Measurements from ENCODE around the gene SLK.

SLK gene

DNA sequence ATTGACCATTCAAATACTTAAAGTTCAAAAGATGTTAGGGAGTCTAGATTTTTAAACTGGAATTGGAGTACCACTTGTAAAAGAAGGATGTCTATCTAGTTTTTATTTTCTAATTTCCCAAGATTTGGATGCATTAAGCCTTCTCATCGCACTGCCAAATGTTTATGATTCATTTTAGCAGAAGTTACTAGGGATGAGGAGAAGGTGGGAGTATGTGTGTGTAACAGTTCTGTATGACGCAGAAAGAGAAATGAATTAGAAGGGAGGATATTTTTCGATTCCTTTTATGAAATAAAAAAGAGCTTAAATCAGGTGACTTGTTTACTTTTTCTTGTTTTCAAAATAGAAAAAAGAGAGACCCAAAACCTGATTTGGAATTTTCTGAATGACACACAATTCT, 6.8 kb upstream of the SLK start:
- Histone ChIP-seq H3K27ac (no peak overlapping the region), H3K27me3 (replicated peaks) (no peaks in the 10 kb centered on the region), H3K4me3 (ENCODE audit: low read depth, low read length) (no peak overlapping the region), H3K36me3 (replicated peaks) (no peaks in the 10 kb centered on the region)
- TF ChIP-seq, protein P1, sequence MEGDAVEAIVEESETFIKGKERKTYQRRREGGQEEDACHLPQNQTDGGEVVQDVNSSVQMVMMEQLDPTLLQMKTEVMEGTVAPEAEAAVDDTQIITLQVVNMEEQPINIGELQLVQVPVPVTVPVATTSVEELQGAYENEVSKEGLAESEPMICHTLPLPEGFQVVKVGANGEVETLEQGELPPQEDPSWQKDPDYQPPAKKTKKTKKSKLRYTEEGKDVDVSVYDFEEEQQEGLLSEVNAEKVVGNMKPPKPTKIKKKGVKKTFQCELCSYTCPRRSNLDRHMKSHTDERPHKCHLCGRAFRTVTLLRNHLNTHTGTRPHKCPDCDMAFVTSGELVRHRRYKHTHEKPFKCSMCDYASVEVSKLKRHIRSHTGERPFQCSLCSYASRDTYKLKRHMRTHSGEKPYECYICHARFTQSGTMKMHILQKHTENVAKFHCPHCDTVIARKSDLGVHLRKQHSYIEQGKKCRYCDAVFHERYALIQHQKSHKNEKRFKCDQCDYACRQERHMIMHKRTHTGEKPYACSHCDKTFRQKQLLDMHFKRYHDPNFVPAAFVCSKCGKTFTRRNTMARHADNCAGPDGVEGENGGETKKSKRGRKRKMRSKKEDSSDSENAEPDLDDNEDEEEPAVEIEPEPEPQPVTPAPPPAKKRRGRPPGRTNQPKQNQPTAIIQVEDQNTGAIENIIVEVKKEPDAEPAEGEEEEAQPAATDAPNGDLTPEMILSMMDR (IDR thresholded peaks at IDR 0.05; ENCODE audit: low read depth, low read length, missing control alignments) = no peak
- no peak for DNase-seq
- in situ Hi-C loops (cut with HindIII; ENCODE audit: low pct_ligation_motif_present, low sequenced_read_pairs) = no loop called here

DNA sequence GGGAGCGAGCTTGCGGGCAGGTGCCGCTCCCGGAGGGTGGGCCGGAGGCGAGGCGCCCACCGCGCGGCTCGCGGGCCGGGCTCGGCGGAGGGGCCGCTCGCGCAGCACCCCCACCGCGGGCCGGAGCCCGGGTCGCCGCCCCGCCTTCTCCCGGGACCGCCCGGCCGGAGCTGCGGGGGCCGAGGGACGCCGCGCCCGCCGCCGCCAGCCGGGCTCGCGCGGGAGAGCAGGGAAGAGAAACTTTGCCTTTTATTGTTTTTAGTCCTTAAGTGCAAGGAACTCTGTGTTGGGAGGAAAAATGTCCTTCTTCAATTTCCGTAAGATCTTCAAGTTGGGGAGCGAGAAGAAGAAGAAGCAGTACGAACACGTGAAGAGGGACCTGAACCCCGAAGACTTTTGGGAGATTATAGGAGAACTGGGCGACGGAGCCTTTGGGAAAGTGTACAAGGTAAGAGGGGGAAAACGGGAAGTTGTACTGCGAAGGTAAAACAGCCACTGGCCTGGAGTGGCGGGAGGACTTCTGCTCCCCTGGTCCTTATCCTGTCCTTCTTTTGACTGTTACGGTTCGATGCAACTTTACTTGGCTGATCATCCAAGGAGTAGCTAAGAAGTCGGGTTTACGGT, 620 bp downstream of the SLK start:
- DNase-seq = no peak
- H3K27me3 ChIP-seq (replicated peaks) = no peaks in the 10 kb centered on the region
- no peaks in the 10 kb centered on the region for H3K36me3 ChIP-seq (replicated peaks)
- H3K27ac ChIP-seq = peak overlapping the region; percentile 68
- TF ChIP-seq, protein P1 (IDR thresholded peaks at IDR 0.05; ENCODE audit: low read depth, low read length, missing control alignments) = no peak
- in situ Hi-C loops (cut with HindIII; ENCODE audit: low pct_ligation_motif_present, low sequenced_read_pairs) = no loop called here
- H3K4me3 ChIP-seq (ENCODE audit: low read depth, low read length) = peak overlapping the region; percentile 90

DNA sequence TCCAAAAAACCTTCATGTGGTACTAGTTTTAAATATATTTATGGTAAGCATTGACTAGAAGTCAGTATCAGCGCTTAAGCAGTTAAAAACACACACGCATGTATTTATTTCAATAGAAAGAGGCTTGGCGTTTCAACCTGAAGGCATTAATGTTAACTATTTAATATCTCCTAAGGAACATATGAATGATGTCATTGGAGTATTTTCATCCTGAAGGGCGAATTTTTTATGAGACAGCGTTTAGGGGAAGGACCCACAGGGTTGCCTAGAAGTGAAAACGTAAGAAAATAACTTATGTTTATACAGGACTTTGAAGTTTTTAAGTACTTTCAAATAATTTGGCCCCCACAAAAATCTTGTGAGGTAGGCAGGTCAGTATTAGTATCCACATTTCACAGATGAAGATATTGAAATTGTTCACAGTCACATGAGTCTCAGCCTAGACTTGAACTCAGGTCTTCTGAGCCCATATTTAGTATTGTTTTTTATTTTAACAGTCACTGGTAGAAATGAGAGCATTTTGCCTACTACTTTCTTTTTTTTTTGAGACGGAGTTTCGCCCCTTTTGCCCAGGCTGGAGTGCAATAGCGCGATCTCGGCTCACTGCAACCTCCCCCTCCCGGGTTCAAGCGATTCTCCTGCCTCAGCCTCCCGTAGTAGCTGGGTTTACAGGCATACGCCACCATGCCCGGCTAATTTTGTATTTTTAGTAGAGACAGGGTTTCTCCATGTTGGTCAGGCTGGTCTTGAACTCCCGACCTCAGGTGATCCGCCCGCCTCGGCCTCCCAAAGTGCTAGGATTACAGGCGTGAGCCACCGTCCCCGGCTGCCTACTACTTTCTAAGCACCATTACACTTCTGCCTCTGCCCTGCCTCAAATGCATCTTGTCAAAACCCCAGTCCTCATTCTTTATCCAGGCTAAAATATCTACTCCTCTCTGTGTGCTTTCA, 1.8 kb downstream of the SLK start:
- H3K4me3 ChIP-seq (ENCODE audit: low read depth, low read length) = peak overlapping the region; percentile 90
- TF ChIP-seq, protein P1 (IDR thresholded peaks at IDR 0.05; ENCODE audit: low read depth, low read length, missing control alignments) = no peak
- no peaks in the 10 kb centered on the region for H3K27me3 ChIP-seq (replicated peaks)
- in situ Hi-C loops (cut with HindIII; ENCODE audit: low pct_ligation_motif_present, low sequenced_read_pairs) = no loop called here
- H3K36me3 ChIP-seq (replicated peaks) = no peaks in the 10 kb centered on the region
- no peak overlapping the region for H3K27ac ChIP-seq
- no peak for DNase-seq

DNA sequence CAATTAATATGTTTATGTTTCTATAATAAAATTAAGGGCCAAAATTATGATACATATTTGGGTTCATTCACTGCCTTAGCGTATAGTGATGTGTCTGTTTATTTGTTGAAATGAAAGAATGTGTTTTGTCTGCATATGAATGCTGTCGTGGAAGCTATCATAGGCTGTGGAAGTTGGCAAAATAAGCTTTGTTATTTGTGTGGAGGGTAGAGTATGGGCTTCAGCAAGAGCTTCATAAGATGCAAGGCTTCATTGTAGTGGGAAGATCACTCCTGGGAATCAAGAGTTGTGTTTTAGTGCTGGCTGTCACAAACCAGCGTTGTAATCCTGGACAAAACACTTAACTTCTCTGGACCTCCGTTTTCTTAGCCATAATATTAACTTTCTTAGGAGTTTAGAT, 2.5 kb downstream of the SLK start:
- DNase-seq = no peak
- peak overlapping the region; percentile 90 for H3K4me3 ChIP-seq (ENCODE audit: low read depth, low read length)
- in situ Hi-C loops (cut with HindIII; ENCODE audit: low pct_ligation_motif_present, low sequenced_read_pairs) = no loop called here
- TF ChIP-seq, protein P1 (IDR thresholded peaks at IDR 0.05; ENCODE audit: low read depth, low read length, missing control alignments) = no peak
- no peaks in the 10 kb centered on the region for H3K36me3 ChIP-seq (replicated peaks)
- H3K27ac ChIP-seq = no peak overlapping the region
- no peaks in the 10 kb centered on the region for H3K27me3 ChIP-seq (replicated peaks)

DNA sequence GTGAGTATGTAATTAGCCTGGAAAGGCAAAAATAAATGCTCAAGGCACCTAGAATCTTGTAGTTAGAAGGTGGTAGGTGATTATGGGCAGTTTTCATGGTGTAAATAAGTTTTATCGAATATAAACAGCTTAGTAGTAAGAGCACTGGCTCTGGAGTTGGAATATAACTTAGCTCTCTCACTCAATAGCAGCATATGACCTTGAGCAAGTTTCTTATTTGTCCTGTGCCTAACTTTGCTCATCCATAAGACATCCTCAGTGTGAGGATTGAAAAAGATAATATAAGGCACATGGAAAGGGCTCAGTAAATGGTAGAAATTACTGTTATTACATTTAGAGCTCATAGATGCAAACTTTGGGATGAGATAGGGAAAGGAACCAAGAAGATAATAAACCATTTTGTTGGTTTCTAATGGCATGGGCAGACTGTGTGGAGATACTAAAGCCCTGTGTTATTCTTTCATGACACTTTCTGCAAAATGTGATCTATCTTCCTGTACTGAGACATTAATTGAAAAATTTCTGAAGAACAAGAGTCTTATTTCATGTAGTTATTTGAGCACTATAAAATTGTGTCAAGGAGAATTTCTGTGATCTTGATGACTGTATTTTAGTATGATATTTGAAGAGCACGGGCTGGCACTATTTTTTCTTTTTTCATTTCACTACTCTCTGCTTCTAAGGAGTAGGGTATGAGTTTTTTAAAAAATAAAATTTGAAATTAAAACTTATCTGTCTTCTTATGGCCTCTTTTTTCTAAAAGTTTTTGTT, 3.1 kb downstream of the SLK start:
- no peak for DNase-seq
- no peaks in the 10 kb centered on the region for H3K27me3 ChIP-seq (replicated peaks)
- TF ChIP-seq, protein P1 (IDR thresholded peaks at IDR 0.05; ENCODE audit: low read depth, low read length, missing control alignments) = no peak
- H3K27ac ChIP-seq = no peak overlapping the region
- no peaks in the 10 kb centered on the region for H3K36me3 ChIP-seq (replicated peaks)
- H3K4me3 ChIP-seq (ENCODE audit: low read depth, low read length) = peak overlapping the region; percentile 90
- in situ Hi-C loops (cut with HindIII; ENCODE audit: low pct_ligation_motif_present, low sequenced_read_pairs) = no loop called here

Data from brain microvascular endothelial cell (primary cell).